ENCODE data around the gene LRRC74B. TPM values are rescaled to one million over a fixed set of nuclear protein-coding genes. Genes with fewer than 3 reads are reported as not detected.

LRRC74B gene
- total RNA-seq, 4 donors from 2014 or later: not detected

GRCh38 chr22:20998411-20999336, 47.1 kb upstream of the LRRC74B start:
- intact Hi-C loops (cut with DNase I): loop anchor here (2.0 kb wide), 1 partner anchor 16 kb away; the partner anchor contains the start of gene LZTR1
- TF ChIP-seq POLR2A (IDR thresholded peaks at IDR 0.05; ENCODE audit: low read depth) (no peak), POLR2AphosphoS5 (IDR thresholded peaks at IDR 0.05) (no peak), EP300 (IDR thresholded peaks at IDR 0.05) (no peak), CTCF (IDR thresholded peaks at IDR 0.05) (no peak)
- H3K27me3 ChIP-seq: no peaks in the 10 kb centered on the region
- no peak overlapping the region for H3K4me3 ChIP-seq
- no peak for DNase-seq (ENCODE audit: extremely low spot score)
- no peaks in the 10 kb centered on the region for H3K9me3 ChIP-seq
- H3K36me3 ChIP-seq: peaks cover 20 to 69% (median 67%) of the 10 kb centered on the region in 4 donors
- H3K4me1 ChIP-seq: peaks cover 29 to 42% (median 33%) of the 10 kb centered on the region in 4 donors
- no peak overlapping the region for H3K27ac ChIP-seq (replicated peaks in 1 of 4)
- 57% methylated on average over 5 of the region's 7 CpGs for WGBS

DNA sequence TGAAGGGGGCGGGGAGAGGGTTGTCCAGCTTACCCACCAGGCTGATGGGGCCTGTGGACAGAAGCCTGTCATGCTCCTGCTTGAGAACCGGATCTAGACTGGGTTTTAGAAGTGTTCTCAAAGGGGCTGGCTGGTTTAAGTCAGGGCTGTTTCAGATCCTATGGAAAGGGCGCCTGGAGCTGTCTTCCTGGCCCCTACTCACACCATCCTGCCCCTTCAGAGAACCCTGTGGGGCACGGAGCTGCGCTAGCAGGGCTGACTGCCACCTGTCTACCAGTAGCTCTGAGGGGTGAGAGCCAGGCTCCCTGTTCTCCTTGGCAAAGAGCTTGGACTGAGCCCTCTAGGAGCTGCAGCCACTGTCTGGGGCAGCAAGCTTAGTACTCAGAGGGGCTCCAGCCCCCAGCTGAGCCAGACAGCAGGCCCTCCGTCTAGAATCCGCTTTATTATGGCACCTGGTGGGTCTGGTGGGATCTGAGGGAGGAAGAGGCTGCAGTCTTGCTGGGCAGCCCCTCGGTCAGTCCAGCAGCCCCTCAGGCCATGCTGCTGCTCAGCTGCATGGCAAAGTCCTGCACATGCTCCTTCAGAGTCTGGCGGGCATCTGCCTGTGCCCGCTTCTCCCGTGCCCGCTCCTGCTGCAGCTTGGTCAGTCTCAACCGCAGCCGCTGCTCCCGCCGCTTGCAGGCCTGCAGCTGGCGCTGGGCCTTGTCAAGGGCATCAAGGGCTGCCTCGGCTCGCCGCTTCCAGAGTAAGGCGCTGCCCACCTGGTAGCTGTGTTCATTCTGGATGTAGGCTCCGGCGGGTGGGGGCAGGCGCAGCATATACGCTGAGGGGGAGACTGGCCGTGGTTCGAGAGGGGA, 46.2 kb upstream of the LRRC74B start:
- H3K4me1 ChIP-seq: peaks cover 31 to 47% (median 37%) of the 10 kb centered on the region in 4 donors
- DNase-seq (ENCODE audit: extremely low spot score): no peak
- no peak for TF ChIP-seq POLR2A (IDR thresholded peaks at IDR 0.05; ENCODE audit: low read depth)
- no peak for TF ChIP-seq CTCF (IDR thresholded peaks at IDR 0.05)
- TF ChIP-seq EP300 (IDR thresholded peaks at IDR 0.05): no peak
- no peak for TF ChIP-seq POLR2AphosphoS5 (IDR thresholded peaks at IDR 0.05)
- peaks cover 20 to 60% (median 58%) of the 10 kb centered on the region in 4 donors for H3K36me3 ChIP-seq
- H3K4me3 ChIP-seq: peak overlapping the region; percentile 70 to 91 (median 78)
- H3K9me3 ChIP-seq: no peaks in the 10 kb centered on the region
- H3K27ac ChIP-seq (replicated peaks in 1 of 4): peak overlapping the region; percentile 98 to 100 (median 99)
- no peaks in the 10 kb centered on the region for H3K27me3 ChIP-seq
- 80% methylated on average over 6 of the region's 27 CpGs for WGBS
- intact Hi-C loops (cut with DNase I): loop anchor here (2.0 to 5.0 kb wide), 2 partner anchors 17 to 82 kb away; partner anchors contain the start of genes CRKL and LZTR1

GRCh38 chr22:21000207-21000986, 45.3 kb upstream of the LRRC74B start:
- intact Hi-C loops (cut with DNase I): loop anchor here (5.0 kb wide), 1 partner anchor 83 kb away; the partner anchor contains the start of gene CRKL
- TF ChIP-seq CTCF (IDR thresholded peaks at IDR 0.05) (no peak), POLR2A (IDR thresholded peaks at IDR 0.05; ENCODE audit: low read depth) (no peak)
- DNase-seq (ENCODE audit: extremely low spot score): no peak
- H3K4me1 ChIP-seq: peaks cover 31 to 47% (median 37%) of the 10 kb centered on the region in 4 donors
- 22% methylated on average over 10 of the region's 22 CpGs for WGBS
- H3K27me3 ChIP-seq: no peaks in the 10 kb centered on the region
- peak overlapping the region; percentile 70 to 91 (median 78) for H3K4me3 ChIP-seq
- peak overlapping the region; percentile 98 to 100 (median 99) for H3K27ac ChIP-seq (replicated peaks in 1 of 4)
- no peaks in the 10 kb centered on the region for H3K9me3 ChIP-seq
- peaks cover 17 to 52% (median 50%) of the 10 kb centered on the region in 4 donors for H3K36me3 ChIP-seq

DNA sequence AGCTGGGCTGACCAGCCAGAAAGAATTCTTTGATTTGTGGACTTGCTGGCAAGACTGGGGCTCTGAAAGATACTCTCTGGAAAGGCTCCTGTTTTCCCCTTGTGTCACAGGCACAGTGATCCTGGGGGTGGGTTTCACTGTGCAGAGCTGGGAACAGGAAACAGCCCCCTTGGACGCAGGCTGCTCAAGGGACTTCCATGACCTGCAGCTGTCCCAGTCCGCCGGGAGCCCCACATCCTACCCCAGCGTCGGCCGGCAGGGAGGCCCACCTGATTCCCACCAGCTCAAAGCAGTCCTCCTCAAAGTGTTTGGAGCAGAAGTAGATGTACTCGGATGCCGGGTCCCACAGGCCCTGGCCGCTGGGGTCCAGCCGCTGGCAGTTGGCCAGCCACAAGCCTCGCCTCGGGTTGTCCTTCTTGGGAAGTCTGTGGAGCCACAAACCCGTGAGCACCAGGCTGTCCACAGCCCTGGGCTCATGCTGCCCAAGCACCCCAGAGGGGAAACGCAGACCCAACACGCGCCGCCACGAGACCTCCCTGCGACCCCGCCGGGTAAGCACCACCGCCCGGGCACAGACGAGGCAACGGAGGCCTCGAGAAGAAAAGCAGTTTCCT, 44.7 kb upstream of the LRRC74B start:
- H3K27ac ChIP-seq (replicated peaks in 1 of 4): peak overlapping the region; percentile 98 to 100 (median 99)
- H3K36me3 ChIP-seq: peaks cover 10 to 45% (median 43%) of the 10 kb centered on the region in 4 donors
- no peak for TF ChIP-seq POLR2AphosphoS5 (IDR thresholded peaks at IDR 0.05)
- TF ChIP-seq EP300 (IDR thresholded peaks at IDR 0.05): no peak
- no peak for TF ChIP-seq CTCF (IDR thresholded peaks at IDR 0.05)
- TF ChIP-seq POLR2A (IDR thresholded peaks at IDR 0.05; ENCODE audit: low read depth): no peak
- peak overlapping the region; percentile 70 to 91 (median 78) for H3K4me3 ChIP-seq
- peaks cover 31 to 47% (median 37%) of the 10 kb centered on the region in 4 donors for H3K4me1 ChIP-seq
- no peaks in the 10 kb centered on the region for H3K9me3 ChIP-seq
- no peaks in the 10 kb centered on the region for H3K27me3 ChIP-seq
- WGBS: 0% methylated on average over 1 of the region's 26 CpGs
- no peak for DNase-seq (ENCODE audit: extremely low spot score)
- intact Hi-C loops (cut with DNase I): loop anchor here (5.0 kb wide), 1 partner anchor 84 kb away; the partner anchor contains the start of gene CRKL
